GM06990 (cell line): Measurements from ENCODE around the gene BRME1.

ENCODE experiments used
- DNase-seq: peaks from one replicate; pipeline ENCODE4 v3.0.0-alpha.2; 2011; ENCODE audit not compliant: insufficient read length; ENCODE audit errors: extremely low read depth
- H3K27me3 ChIP-seq: replicated peaks from 2 replicates; pipeline ENCODE4 v1.6.0; 2011; ENCODE audit warnings: low read length; ENCODE audit not compliant: control insufficient read depth, insufficient read depth
- H3K36me3 ChIP-seq: 2 replicates; pipeline ENCODE4 v1.5.1; 2011; ENCODE audit warnings: low read length; ENCODE audit not compliant: control insufficient read depth, insufficient read depth
- H3K4me3 ChIP-seq: replicated peaks from 2 replicates; pipeline ENCODE4 v1.5.1; 2011; ENCODE audit warnings: low read depth, mild to moderate bottlenecking, control low read depth, low read length
- CTCF ChIP-seq: IDR thresholded peaks from 2 replicates; pipeline ENCODE4 v1.5.1; 2011; ENCODE audit warnings: low read length, control low read depth, mild to moderate bottlenecking, inconsistent platforms; ENCODE audit not compliant: insufficient read depth, poor library complexity, severe bottlenecking

Gene BRME1

GRCh38 chr19:13847407-13848339, 58.2 kb downstream of the BRME1 start:
- DNase-seq: peak; percentile 81
- peak; percentile 9 for TF ChIP-seq CTCF
- H3K36me3 ChIP-seq: no peaks in the 10 kb centered on the region
- peak overlapping the region; percentile 65 for H3K4me3 ChIP-seq
- H3K27me3 ChIP-seq: no peaks in the 10 kb centered on the region

GRCh38 chr19:13846557-13847406, 59.1 kb downstream of the BRME1 start:
- Histone ChIP-seq H3K36me3 (no peaks in the 10 kb centered on the region), H3K27me3 (no peaks in the 10 kb centered on the region), H3K4me3 (peak overlapping the region; percentile 65)
- DNase-seq: peak; percentile 93
- no peak for TF ChIP-seq CTCF

GRCh38 chr19:13844130-13844631, 61.7 kb downstream of the BRME1 start:
- no peaks in the 10 kb centered on the region for H3K27me3 ChIP-seq
- peak; percentile 21 for TF ChIP-seq CTCF
- no peak for DNase-seq
- H3K36me3 ChIP-seq: no peaks in the 10 kb centered on the region
- H3K4me3 ChIP-seq: no peak overlapping the region

GRCh38 chr19:13843104-13843921, 62.6 kb downstream of the BRME1 start:
- H3K4me3 ChIP-seq: peak overlapping the region; percentile 49
- no peaks in the 10 kb centered on the region for H3K36me3 ChIP-seq
- DNase-seq: no peak
- no peaks in the 10 kb centered on the region for H3K27me3 ChIP-seq
- TF ChIP-seq CTCF: no peak
